Dedifferentiated amniotic fluid mesenchymal stem cell (primary cell): ENCODE measurements around the gene PCNX2.
"Not testable (repeated sequence)": the region's sequence is repeated elsewhere in the genome, so short reads cannot be mapped to it uniquely, and the experiment has no call there.

Experiments used
- DNase-seq: peaks from one replicate; pipeline ENCODE4 v3.0.0-alpha.2; 2016; ENCODE audit errors: extremely low spot score

PCNX2 gene

DNA sequence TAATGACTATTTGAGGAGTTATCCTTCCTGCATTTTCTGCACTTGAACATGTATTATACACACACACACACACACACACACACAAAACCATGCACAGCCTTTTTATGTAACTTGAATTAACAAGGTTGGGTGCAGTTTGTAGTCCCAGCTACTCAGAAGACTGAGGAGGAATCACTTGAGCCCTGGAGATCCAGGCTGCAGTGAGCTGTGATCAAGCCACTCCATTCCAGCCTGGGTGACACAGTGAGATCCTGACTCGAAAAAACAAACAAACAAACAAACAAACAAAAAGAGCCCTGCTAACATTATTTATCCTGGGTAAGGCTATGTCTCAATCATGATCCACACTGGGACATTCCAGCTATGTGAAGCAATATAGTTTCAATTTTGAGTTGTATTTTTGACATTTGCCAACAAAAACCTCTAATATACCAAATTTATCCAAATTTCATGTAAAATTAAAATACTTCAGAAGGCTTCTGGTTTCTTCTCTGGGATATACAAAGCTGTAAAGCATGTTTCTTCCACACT, 188.3 kb downstream of the PCNX2 start:
- no peak for DNase-seq

DNA sequence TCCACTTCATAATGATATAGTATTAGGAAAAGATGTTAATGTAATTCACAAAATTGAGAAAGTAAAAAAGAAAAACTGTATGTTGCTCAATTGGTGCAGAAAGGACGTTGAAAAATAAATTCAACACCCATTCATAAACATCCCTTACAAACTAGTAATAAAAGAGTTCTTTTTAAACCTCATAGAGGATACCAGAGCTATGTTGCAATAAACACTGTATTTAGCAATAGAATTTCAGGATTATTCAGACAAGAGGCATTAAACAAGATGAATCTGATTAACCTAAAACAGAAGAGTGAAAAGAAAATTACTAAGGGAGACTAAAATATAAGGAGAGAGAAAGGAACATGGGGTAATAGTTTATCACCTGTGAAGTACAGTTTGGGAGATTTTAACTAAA, 190.3 kb downstream of the PCNX2 start:
- peak; percentile 19 for DNase-seq

DNA sequence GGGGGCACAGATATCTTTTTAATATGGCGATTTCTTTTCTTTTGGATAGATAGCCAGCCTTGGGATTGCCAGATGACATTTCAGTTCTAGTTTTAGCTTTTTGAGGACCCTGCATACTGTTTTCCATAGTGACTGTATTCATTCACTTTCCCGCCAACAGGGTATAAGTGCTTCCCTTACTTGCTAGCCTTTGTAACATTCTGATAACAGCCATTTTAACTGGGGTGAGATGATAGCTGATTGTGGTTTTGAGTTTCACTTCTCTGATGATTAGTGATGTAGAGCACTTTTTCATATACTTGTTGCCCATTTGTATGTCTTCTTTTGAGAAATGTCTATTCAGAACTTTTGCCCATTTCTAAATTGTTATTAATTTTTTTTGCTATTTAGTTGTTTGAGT, 193.2 kb downstream of the PCNX2 start:
- DNase-seq: no peak

DNA sequence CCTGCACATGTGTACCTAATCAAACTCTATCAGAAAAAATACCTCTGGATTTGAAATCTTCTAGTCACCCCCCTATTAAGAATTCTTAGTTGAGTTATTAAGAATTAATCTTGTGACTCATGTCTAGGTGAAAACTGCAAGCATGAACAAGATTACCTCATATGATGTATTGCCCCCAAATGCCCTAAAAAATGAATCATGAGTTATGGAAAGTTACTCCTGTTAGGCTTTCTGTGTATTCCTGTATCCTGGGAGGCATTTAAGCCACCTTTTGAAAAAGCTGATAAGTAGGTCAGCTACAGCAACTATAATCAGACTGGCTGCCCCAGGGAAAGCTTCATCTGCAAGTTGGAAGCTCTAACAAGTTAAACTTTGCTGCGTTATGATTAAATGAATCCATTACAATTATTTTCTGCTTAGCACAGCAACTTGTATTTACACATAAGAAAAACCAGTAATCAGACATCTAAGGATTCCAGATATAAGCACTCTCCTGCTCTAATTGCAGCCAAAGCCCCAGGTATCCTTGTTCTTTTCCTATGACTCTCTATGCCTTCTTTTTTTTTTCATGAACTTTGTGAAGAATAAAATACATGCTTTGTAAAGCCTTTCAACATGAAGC, 197.5 kb downstream of the PCNX2 start:
- DNase-seq: no peak

DNA sequence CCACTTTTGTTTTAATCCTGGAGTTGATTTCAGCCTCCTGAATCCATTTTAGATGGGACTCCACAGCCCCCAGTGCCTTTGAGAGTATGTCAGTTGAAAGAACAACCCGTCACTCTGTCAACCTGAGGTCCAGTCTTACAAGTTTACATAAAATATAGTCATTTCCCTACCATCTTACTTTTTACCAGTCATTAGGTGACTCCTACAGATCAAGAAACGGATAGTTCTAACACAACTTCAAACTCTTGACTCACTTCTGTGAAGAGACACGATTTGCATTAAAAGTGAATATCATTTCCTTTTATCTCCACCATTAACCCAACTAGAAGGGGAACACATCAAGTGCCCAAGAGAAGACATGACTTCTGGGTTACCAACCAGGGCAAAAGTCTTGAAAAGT, 198.0 kb downstream of the PCNX2 start:
- no peak for DNase-seq

DNA sequence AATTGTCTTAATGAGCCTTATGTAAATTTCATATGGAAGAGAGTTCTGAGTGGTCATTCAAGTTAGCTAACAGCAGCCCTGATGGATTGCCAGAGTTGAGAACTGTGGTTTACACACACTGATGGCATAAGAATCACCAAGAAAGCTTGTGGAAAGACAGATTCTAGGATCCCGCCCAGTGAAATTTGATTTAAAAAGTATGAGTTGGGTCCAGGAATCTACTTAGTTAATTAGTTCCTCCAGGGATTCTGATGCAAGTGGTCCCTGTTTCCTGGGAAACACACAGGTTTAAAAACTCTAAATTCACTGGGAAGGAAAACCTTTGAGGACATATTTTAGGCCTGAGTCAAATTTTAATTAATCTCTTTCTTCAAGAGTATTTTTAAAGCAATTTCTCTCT, 200.8 kb downstream of the PCNX2 start:
- no peak for DNase-seq

DNA sequence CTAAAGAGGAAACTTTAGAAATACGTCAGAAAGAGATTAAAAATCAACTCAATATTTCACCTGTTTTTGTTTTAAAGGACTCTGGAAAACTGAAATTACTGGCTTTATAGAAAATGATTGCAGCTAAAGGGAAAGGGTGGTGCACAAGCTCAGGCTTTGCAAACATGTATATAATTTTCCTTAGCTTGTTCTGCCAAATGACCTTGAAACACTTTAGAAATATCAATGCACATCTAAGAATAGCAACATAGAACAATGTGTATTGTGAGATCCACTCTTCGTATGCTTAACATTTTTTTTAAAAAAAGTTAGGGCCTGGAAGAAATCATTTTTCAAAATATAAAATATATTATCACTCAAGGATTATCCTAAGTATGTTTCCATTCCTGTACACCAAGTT, 201.3 kb downstream of the PCNX2 start:
- DNase-seq: no peak

DNA sequence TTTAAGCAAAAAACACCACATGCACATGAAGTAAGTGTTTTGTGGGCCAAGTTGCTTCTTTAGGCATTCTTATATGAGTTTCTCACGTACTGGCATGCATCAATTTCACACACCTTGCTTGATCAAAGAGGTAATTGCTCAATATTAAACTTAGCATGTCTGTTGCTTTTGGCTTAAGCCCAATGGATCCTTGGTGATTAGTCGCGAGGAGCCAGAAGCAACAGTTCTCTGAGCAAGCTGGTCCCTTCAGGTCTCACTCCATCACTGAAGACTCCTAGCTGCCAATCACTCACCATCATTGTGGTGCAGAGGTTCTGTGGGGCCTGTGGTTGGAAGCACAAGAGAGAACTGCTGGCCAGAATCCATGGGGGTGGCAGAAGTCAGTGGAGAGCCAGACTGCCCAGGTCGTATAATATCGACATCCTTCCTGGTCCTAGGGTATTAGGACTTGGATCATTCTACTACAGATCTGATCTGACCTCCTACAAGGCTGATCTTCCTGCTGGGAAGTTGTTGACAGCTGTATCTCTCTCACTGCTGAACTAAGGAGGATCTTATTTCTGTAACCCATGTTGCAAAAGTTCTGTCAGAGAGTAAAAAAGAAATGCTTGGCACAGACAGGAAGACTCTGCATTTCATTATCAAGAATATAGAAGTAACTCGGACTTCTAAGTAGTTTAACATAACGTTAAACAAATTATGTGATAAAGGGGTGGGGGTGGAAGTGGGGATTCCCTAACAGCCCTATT, 204.6 kb downstream of the PCNX2 start:
- DNase-seq: no peak

DNA sequence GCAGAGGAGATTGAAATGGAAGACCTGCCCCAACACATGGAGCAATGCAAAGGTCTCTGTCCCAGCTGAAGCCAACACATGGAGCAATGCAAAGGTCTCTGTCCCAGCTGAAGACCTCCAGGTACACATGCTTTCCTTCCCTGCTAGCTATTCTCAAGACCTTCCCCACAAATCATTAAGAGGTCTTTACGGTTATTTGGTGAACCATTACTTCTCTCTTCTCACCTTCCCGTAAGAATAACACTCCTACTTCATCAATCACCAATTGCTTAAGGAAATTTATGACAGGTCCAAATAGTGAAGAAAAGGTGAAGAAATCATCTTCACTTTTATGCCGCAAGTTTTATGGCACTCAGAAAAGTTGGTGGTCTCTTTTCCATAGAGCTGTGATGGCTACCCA, 206.3 kb downstream of the PCNX2 start:
- DNase-seq: no peak

DNA sequence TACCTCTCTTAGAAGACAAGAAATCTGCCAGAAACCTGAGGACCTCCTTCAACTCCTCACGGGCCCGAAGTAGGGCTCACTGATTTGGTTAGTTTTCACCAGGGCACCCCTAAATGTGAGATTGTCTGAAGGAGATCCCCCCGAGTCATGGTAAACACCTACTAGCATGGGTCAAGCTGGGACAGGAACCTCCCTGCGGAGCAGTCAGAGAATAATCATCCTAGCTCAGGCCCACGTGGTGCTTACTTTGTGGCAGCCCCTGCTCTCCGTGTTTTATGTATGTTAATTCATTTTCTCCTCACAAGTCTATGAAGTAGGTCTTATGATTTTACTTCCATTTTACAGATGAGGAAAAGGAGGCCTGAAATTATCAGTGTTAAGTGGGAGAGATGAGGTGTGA, 206.9 kb downstream of the PCNX2 start:
- DNase-seq: no peak

DNA sequence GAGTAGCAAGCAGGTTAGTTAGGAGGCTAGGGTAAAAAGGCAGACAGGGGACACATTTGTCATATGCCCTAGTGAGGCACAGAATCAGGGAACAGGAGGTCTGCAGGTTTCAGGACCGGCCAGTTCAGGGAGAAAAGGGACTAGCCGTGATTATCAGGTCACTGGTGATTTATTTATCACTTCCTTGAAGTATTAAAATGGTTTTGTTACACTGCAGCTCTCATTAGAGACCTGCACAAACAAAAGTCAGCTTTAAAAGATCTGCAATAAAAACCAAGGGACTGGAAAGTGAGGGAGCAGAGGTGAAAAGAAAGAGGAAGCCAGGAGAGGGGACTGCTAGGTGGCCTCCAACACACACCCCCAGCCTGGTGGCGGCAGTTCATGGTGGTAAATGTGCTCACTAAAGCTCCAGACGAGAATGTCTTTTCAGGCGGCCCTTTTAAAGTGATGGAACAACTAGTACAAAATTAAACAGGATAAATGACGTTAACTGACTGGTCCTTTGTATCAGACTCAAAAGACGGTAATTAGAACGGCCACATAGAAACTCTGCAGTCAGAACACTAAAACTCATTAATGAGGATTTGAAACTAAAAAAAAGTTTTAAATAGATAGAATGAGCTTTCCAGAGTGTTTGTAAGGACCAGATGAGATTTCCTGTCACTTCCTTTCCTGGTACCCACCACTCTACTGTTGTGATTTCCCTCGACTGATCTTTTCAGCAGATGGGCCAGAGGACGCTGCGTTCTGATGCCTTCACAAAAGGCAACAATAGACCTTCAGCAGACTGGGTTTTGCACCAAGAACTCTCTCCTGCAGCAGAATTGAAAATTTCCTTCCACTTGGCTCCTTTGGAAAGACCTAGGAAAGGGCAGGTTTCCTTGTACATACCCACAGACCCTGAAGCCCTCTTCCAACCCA, 208.3 kb downstream of the PCNX2 start:
- DNase-seq: no peak

DNA sequence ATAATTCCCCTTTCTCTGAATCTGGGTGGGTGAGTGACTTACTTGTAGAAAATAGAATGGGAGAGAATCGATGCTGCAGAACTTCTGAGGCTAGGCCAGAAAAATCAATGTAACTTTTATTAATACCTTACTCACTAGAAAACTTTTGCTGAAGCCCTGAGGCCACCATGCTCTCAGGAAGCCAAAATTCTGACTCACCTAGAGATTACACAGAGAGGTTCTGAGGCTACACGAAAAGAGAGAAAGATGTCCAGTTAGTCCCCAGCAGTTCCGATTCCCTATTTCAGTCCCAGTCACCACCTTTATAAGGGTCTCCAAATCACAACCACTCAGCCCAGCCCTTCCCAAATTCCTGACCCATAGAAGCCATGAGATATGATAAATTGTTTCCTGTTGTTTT, 210.0 kb downstream of the PCNX2 start:
- DNase-seq: no peak

DNA sequence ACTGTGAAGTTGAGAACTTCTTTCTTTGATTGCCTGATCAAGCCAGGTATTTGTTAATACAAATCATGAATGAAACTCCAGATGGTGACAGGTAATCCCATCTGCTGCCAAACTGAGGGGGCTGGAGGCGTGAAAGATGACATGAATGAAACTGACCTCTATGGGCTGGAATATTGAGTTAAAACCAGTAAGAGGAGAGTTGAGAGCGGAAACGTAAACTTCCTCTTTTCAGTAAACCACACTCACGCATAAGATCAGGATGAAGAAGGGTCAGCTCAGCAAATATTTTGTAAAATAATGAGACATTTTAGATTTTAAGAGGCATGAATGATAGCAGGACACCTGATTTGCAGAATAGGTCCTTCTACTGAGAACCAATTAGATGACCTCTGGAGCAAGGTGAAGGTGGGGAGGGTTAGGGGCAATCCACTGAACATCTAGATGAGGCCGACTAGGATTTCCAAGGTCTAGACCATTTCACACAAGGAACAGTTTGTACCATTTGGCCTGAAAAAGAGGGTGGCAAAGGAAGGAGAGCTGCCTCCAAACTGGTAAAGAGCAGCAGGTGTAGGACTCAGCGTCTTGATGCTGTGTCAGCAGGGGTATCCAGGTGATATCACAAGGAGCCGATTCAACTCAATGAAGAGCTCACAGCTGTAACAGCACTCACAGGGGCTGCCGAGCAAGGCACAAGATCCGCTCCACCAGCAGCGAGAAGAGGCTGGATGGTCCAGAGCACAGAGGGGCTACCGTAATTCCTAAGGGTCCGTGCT, 212.6 kb downstream of the PCNX2 start:
- DNase-seq: no peak

DNA sequence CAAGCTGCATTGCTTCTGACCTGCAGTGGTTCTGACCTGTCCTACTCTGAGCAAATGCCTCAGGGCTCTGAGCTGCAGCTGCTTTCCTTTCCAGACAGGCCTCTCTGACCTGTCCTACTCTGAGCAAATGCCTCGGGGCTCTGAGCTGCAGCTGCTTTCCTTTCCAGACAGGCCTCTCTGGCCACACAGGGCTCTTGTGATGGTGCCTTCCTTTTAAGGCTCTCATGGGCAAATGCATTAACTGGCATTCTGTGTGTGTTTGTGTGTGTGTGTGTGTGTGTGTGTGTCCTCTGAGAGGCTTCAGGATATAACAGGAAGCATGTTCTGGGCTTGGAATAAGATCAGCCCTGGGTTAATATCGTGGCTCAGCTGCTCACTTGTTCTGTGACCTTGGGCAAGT, 213.8 kb downstream of the PCNX2 start:
- peak; percentile 36 for DNase-seq

DNA sequence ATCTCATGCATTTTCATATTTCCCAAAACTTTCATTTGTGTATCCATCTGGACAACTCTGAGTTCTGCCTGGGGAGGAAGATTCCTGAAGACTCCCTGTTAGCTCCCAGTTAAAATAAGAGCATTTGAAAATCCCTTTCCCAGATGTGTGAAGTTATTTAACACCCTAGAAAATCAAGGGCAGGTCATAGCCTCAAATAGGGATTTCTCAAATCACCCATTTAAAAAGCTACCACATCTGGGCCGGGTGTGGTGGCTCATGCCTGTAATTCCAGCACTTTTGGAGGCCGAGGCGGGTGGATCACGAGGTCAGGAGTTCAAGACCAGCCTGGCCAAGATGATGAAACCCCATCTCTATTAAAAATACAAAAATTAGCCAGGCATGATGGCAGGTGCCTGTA, 214.7 kb downstream of the PCNX2 start:
- not testable (repeated sequence) for DNase-seq

DNA sequence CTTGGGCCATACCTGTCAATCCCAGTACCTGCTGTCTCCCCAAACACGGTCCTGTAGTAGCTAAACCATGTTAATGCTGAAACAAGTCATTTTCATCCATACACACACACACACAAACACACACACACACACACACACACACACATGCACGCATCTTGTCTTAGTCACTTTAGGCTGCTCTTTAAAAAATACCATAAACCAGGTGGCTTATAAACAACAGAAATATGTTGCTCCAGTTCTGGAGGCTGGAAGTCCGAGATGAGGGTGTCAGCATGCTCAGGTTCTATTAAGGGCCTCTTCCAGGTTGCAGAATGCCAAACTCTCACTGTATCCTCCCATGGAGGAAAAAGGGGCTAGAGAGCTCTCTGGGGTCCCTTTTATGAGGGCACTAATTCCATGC, 215.2 kb downstream of the PCNX2 start:
- no peak for DNase-seq

DNA sequence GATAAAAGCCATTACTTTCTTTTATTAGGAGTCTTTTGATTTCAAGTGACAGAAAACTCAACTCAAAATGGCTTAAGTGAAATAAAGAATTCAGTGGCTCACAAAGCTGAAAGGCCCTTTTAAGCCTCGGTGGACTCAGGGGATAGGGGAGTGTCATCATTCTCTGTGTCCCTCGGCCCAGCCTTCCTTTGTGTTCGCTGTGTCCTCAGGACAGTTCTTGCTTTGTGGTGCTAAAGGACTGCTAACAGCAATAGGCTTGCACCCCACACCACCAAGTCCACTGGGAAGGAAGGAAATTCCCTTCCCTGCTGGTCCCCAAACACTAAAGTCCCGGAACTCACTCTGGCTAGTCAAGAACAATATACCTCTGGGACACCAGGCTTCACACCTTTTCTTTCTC, 216.0 kb downstream of the PCNX2 start:
- DNase-seq: no peak

DNA sequence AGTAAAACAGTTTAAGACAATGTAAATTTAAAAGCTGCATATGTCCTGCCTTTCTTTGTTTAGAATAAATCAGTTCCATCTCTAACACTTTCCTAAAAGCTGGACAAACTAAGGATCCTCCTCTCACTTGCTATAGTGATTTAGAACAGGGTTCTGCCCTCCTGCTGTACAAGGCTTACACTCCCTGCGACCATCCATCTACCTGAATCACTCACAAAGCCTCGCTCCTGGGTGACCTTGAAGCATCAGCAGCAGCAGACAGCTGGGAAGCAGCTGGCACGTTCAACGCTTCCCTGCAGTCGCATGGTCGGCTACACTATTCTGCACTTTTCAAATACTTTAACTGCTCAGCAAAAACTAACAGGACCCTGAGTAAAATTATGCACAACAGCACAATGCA, 217.1 kb downstream of the PCNX2 start:
- no peak for DNase-seq

DNA sequence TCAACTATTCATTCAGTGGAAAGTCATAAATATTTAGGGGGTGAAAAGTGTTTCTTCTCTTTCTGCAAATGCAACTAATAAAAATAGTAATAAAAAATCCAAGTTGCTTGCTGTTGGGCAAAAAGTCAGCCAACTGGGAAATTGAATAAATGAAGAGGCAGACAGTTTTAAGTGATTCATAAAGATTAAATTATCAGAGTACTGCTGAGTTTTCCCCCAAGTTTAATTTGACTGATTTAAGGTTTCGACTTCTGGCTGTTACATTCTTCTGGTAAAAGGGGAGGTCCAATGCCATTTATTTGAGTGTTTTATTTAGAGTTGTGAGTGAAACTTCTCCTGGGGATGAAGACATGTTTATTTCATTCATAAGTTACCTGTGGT, 219.6 kb downstream of the PCNX2 start:
- no peak for DNase-seq

DNA sequence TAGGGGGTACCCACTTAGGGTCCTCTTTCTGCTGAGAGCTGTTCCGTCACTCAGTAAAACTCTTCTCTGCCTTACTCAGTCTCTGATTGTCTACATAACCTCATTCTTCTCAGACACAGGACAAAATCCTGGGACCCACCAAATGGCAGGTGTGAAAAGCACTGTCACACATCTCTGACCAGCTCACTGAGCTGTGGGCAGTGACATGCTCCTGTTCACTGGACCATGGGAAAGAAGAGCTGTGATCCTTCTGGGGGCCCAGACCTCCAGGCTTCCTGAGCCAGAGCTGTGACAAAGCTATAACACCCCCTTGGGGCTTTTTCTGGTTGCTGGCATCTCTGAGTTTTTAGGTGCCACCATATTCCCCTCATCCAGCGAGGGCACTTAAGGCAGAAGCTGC, 229.4 kb downstream of the PCNX2 start:
- DNase-seq: no peak

DNA sequence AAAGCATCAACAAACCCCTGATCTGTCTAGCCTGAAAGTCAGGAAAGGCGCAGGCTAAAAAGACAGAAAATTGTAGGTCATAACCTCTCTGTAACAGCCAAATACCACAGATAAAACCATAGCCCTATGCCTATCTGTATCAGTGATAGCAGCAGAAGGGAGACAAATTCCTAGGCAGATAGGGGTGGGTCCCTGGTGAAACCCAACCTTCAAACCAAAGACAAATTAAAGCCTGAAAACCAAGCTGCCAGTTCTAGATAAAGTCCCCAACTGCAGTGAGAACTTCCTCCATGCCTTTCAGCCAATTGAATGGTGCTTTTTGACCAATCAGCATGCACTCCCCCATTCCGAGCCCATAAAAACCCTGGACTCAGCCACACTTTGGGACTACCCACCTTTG, 229.8 kb downstream of the PCNX2 start:
- DNase-seq: no peak

DNA sequence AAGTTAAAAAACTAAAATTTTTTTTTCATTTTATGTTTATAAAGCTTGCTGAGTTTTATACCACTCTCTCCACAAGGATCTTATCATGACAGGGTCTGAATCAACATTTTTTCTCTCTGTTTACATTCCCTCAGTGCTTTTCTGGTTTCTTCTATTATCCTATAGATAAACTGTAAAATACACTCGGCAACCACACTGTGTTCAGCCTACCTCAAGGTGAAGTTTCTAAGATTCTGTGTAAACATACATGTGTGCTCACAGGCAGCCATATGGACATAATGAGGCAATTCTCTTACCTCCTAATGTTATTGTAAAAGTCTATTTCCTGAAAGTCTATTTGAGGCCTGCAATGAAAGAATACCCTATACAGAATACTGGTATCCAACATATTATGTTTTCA, 230.5 kb downstream of the PCNX2 start:
- DNase-seq: no peak
